ENCODE results near the gene NHERF2.

The NHERF2 gene

GRCh38 chr16:2040787-2041522 lies 14.3 kb downstream of the NHERF2 start:
- DNase-seq (ENCODE audit: low read depth in 2 of 2) = no peak

GRCh38 chr16:2042171-2042985 lies 15.7 kb downstream of the NHERF2 start:
- DNase-seq (ENCODE audit: low read depth in 2 of 2) = no peak

GRCh38 chr16:2042986-2043666 lies 16.4 kb downstream of the NHERF2 start:
- no peak for DNase-seq (ENCODE audit: low read depth in 2 of 2)

- no peak for DNase-seq (ENCODE audit: low read depth in 2 of 2)
These were observed 17.2 kb downstream of the NHERF2 start for GRCh38 chr16:2043667-2044451.

- DNase-seq (ENCODE audit: low read depth in 2 of 2) = no peak
These were observed 17.8 kb downstream of the NHERF2 start for GRCh38 chr16:2044541-2044940.

- no peak for DNase-seq (ENCODE audit: low read depth in 2 of 2)
These were observed 19.5 kb downstream of the NHERF2 start for GRCh38 chr16:2045965-2046892.

GRCh38 chr16:2046893-2047329 lies 20.2 kb downstream of the NHERF2 start:
- DNase-seq (ENCODE audit: low read depth in 2 of 2) = no peak

GRCh38 chr16:2047330-2048115 lies 20.8 kb downstream of the NHERF2 start, which contains the start of the genes NTHL1 and TSC2:
Gene NTHL1 (minus strand): TSS chr16:2047834. CDS start chr16:2047823, 11 bp downstream.
Gene TSC2 (plus strand): TSS chr16:2047985. CDS start chr16:2048616, 631 bp downstream.
- peak; percentile 84 to 86 for DNase-seq (ENCODE audit: low read depth in 2 of 2)

- no peak for DNase-seq (ENCODE audit: low read depth in 2 of 2)
These were observed 21.4 kb downstream of the NHERF2 start for GRCh38 chr16:2048116-2048543.

- DNase-seq (ENCODE audit: low read depth in 2 of 2) = no peak
These were observed 26.5 kb downstream of the NHERF2 start for GRCh38 chr16:2053211-2053610.

GRCh38 chr16:2053897-2054296 lies 27.2 kb downstream of the NHERF2 start:
- no peak for DNase-seq (ENCODE audit: low read depth in 2 of 2)

- no peak for DNase-seq (ENCODE audit: low read depth in 2 of 2)
These were observed 28.0 kb downstream of the NHERF2 start for GRCh38 chr16:2054543-2055245.

GRCh38 chr16:2056077-2056476 lies 29.4 kb downstream of the NHERF2 start:
- DNase-seq (ENCODE audit: low read depth in 2 of 2) = no peak

- no peak for DNase-seq (ENCODE audit: low read depth in 2 of 2)
These were observed 30.1 kb downstream of the NHERF2 start for GRCh38 chr16:2056681-2057407.

- DNase-seq (ENCODE audit: low read depth in 2 of 2) = no peak
These were observed 30.7 kb downstream of the NHERF2 start for GRCh38 chr16:2057438-2057837.

- DNase-seq (ENCODE audit: low read depth in 2 of 2) = no peak
These were observed 31.7 kb downstream of the NHERF2 start for GRCh38 chr16:2058420-2058819.

- no peak for DNase-seq (ENCODE audit: low read depth in 2 of 2)
These were observed 32.2 kb downstream of the NHERF2 start for GRCh38 chr16:2058872-2059271.

GRCh38 chr16:2060346-2060745 lies 33.6 kb downstream of the NHERF2 start:
- DNase-seq (ENCODE audit: low read depth in 2 of 2) = no peak

All from stimulated activated CD8-positive, alpha-beta memory T cell treated with anti-CD3 and anti-CD28 coated beads, Interleukin-7, amount 100 ng/mL, for 1 hour (primary cell).